MM.1S (cell line): ENCODE data around the gene ACBD4.

Source experiments
- EZH2 ChIP-seq: fragments of 300-600 bp; sonication (generic); optimal IDR thresholded peaks from 2 replicates; pipeline ENCODE3; 2017; ENCODE audit warnings: low read depth, mild to moderate bottlenecking, antibody characterized with exemption, low read length, mixed read lengths
- EZH2phosphoT487 ChIP-seq: fragments of 300-600 bp; sonication (generic); IDR thresholded peaks from 2 replicates; pipeline ENCODE4 v1.6.1; 2018; ENCODE audit warnings: antibody characterized with exemption, low read length
- TF ChIP-seq, protein P1 (sequence below): fragments of 300-600 bp; sonication (generic); IDR thresholded peaks from 2 replicates; pipeline ENCODE4 v1.5.1; 2016; ENCODE audit warnings: antibody characterized with exemption, low read length, mixed read lengths

GRCh38 chr17:45103269-45103795 lies 32.2 kb upstream of the ACBD4 start:
- TF ChIP-seq, protein P1, sequence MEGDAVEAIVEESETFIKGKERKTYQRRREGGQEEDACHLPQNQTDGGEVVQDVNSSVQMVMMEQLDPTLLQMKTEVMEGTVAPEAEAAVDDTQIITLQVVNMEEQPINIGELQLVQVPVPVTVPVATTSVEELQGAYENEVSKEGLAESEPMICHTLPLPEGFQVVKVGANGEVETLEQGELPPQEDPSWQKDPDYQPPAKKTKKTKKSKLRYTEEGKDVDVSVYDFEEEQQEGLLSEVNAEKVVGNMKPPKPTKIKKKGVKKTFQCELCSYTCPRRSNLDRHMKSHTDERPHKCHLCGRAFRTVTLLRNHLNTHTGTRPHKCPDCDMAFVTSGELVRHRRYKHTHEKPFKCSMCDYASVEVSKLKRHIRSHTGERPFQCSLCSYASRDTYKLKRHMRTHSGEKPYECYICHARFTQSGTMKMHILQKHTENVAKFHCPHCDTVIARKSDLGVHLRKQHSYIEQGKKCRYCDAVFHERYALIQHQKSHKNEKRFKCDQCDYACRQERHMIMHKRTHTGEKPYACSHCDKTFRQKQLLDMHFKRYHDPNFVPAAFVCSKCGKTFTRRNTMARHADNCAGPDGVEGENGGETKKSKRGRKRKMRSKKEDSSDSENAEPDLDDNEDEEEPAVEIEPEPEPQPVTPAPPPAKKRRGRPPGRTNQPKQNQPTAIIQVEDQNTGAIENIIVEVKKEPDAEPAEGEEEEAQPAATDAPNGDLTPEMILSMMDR = no peak
- TF ChIP-seq EZH2 = no peak
- TF ChIP-seq EZH2phosphoT487 = no peak
